Neuronal stem cell (in vitro differentiated cells): ENCODE measurements around the gene TMEM86A.

ENCODE experiments used
- DNase-seq: peaks from one replicate; pipeline ENCODE4 v3.0.0-alpha.2; 2013; ENCODE audit warnings: low spot score
- H2AFZ ChIP-seq: one replicate; pipeline ENCODE4 v1.6.1; 2013; ENCODE audit warnings: mild to moderate bottlenecking, low read length, inconsistent platforms
- H2AK5ac ChIP-seq: 2 replicates; pipeline ENCODE4 v1.6.1; 2013; ENCODE audit warnings: low read depth, mild to moderate bottlenecking, inconsistent platforms, low read length, moderate library complexity, mixed read lengths
- H2BK120ac ChIP-seq: 2 replicates; pipeline ENCODE4 v1.6.1; 2013; ENCODE audit warnings: low read depth, mild to moderate bottlenecking, inconsistent platforms, low read length, moderate library complexity, mixed read lengths
- H2BK12ac ChIP-seq: one replicate; pipeline ENCODE4 v1.6.1; 2013; ENCODE audit warnings: low read length, inconsistent platforms
- H2BK15ac ChIP-seq: 2 replicates; pipeline ENCODE4 v1.6.1; 2013; ENCODE audit warnings: mild to moderate bottlenecking, low read length, inconsistent platforms, mixed read lengths
- H2BK5ac ChIP-seq: one replicate; pipeline ENCODE4 v1.6.1; 2013; ENCODE audit warnings: inconsistent platforms, mild to moderate bottlenecking, low read length, moderate library complexity
- H3K14ac ChIP-seq: one replicate; pipeline ENCODE4 v1.6.1; 2013; ENCODE audit warnings: low read length, inconsistent platforms
- H3K18ac ChIP-seq: 2 replicates; pipeline ENCODE4 v1.6.1; 2013; ENCODE audit warnings: low read length, inconsistent platforms
- H3K23ac ChIP-seq: 2 replicates; pipeline ENCODE4 v1.6.1; 2013; ENCODE audit warnings: low read depth, mild to moderate bottlenecking, mixed read lengths, low read length, inconsistent platforms; ENCODE audit not compliant: poor library complexity
- H3K27ac ChIP-seq: replicated peaks from 3 replicates; pipeline ENCODE4 v1.5.1; 2013; ENCODE audit warnings: low read length, inconsistent platforms
- H3K27me3 ChIP-seq, 3 experiments: 2 replicates each; pipeline ENCODE4 v1.6.1; 2013; ENCODE audit warnings: low read length in 3 of 3, mild to moderate bottlenecking in 2 of 3, inconsistent platforms in 1 of 3, low read depth in 1 of 3, mixed read lengths in 1 of 3, moderate library complexity in 1 of 3; ENCODE audit not compliant: control insufficient read depth in 3 of 3, insufficient read depth in 3 of 3
- H3K36me3 ChIP-seq, 2 donors: replicated peaks in 1 of 2; 2 replicates each; pipeline ENCODE4 v1.6.1; 2013; ENCODE audit warnings: low read length in 2 of 2; ENCODE audit not compliant: control insufficient read depth in 2 of 2, insufficient read depth in 2 of 2
- H3K4ac ChIP-seq: 2 replicates; pipeline ENCODE4 v1.6.1; 2013; ENCODE audit warnings: inconsistent platforms, mild to moderate bottlenecking, low read length, moderate library complexity
- H3K4me1 ChIP-seq, 2 donors: 1 replicate in 1 of 2; 2 replicates in 1 of 2; pipeline ENCODE4 v1.6.1; 2013; ENCODE audit warnings: low read length in 2 of 2, low read depth in 1 of 2; ENCODE audit not compliant: control insufficient read depth in 2 of 2, insufficient read depth in 1 of 2
- H3K4me2 ChIP-seq: one replicate; pipeline ENCODE4 v1.6.1; 2013; ENCODE audit warnings: mild to moderate bottlenecking, low read length, inconsistent platforms; ENCODE audit not compliant: insufficient read depth, poor library complexity, severe bottlenecking
- H3K4me3 ChIP-seq, 2 donors: 2 replicates each; pipeline ENCODE4 v1.5.1; 2013; ENCODE audit warnings: low read length in 2 of 2, mild to moderate bottlenecking in 2 of 2, inconsistent platforms in 1 of 2, moderate library complexity in 1 of 2
- H3K79me1 ChIP-seq: one replicate; pipeline ENCODE4 v1.6.1; 2013; ENCODE audit warnings: low read depth, mild to moderate bottlenecking, inconsistent platforms, low read length, moderate library complexity
- H3K9ac ChIP-seq: one replicate; pipeline ENCODE4 v1.6.1; 2013; ENCODE audit warnings: mild to moderate bottlenecking, low read depth, low read length, inconsistent platforms; ENCODE audit not compliant: poor library complexity
- H3K9me3 ChIP-seq, 2 donors: replicated peaks in 1 of 2; 2 replicates each; pipeline versions ENCODE3 to v1.6.1; 2013; ENCODE audit warnings: low read length in 2 of 2, mild to moderate bottlenecking in 2 of 2, inconsistent platforms in 1 of 2, low read depth in 1 of 2, mixed read lengths in 1 of 2, moderate library complexity in 1 of 2; ENCODE audit not compliant: control insufficient read depth in 2 of 2, insufficient read depth in 1 of 2
- H4K8ac ChIP-seq: one replicate; pipeline ENCODE4 v1.6.1; 2013; ENCODE audit warnings: low read depth, mild to moderate bottlenecking, inconsistent platforms, low read length, moderate library complexity
- H4K91ac ChIP-seq: one replicate; pipeline ENCODE4 v1.6.1; 2013; ENCODE audit warnings: low read length, low read depth, mild to moderate bottlenecking, inconsistent platforms; ENCODE audit not compliant: poor library complexity
- WGBS, 2 donors: extraction: QIAGEN DNeasy Blood & Tissue Kit; methylation state at CpG; one replicate each; pipeline ENCODE4 v1.1.7; 2013; ENCODE audit warnings: missing lambda C conversion rate in 2 of 2, mixed read lengths in 1 of 2; ENCODE audit not compliant: insufficient read length in 2 of 2, insufficient replicate concordance in 1 of 2; ENCODE audit errors: extremely low coverage in 2 of 2; 5-methylcytosine and 5-hydroxymethylcytosine counted together

Gene TMEM86A

DNA sequence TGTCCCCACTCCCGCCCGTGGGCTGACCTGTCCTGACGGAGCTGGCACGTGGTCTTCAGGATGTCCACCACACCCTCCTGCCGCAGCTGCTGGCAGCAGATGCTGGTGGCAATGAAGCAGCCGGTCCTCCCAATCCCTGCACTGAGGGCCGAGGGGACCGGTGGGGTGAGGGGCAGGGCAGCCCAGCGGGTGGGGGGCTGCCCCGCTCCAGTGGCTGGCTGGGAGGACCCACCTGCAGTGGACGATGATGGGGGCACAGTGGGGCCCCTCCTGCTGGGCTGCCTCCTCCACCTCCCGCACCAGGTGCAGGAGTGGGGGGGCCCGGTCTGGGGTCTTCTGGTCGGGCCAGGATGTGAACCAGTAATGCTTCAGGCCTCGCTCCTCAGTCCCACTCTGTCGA is 30.8 kb downstream of the TMEM86A start:
- H2BK15ac ChIP-seq: no peak overlapping the region
- H3K4ac ChIP-seq: peak overlapping the region; percentile 53
- no peak overlapping the region for H3K18ac ChIP-seq
- H4K8ac ChIP-seq: no peak overlapping the region
- H3K23ac ChIP-seq: no peak overlapping the region
- no peak for DNase-seq
- no peaks in the 10 kb centered on the region for H3K9me3 ChIP-seq
- no peak overlapping the region for H4K91ac ChIP-seq
- no peak overlapping the region for H3K14ac ChIP-seq
- H3K79me1 ChIP-seq: no peaks in the 10 kb centered on the region
- no CpG with 5 or more reads among the region's 16 CpGs for WGBS, 2 donors
- peaks cover 0 to 8% of the 10 kb centered on the region in 2 donors for H3K4me1 ChIP-seq
- H2AK5ac ChIP-seq: no peak overlapping the region
- no peak overlapping the region for H2BK120ac ChIP-seq
- H3K27ac ChIP-seq: no peak overlapping the region
- H3K27me3 ChIP-seq: peaks cover 0 to 10% (median 0%) of the 10 kb centered on the region in 3 experiments
- no peak overlapping the region for H2AFZ ChIP-seq
- H2BK5ac ChIP-seq: no peak overlapping the region
- no peak overlapping the region for H3K4me3 ChIP-seq
- peaks cover 0 to 2% of the 10 kb centered on the region in 2 donors for H3K36me3 ChIP-seq
- H2BK12ac ChIP-seq: no peak overlapping the region
- peak overlapping the region; percentile 9 for H3K9ac ChIP-seq
- no peak overlapping the region for H3K4me2 ChIP-seq

DNA sequence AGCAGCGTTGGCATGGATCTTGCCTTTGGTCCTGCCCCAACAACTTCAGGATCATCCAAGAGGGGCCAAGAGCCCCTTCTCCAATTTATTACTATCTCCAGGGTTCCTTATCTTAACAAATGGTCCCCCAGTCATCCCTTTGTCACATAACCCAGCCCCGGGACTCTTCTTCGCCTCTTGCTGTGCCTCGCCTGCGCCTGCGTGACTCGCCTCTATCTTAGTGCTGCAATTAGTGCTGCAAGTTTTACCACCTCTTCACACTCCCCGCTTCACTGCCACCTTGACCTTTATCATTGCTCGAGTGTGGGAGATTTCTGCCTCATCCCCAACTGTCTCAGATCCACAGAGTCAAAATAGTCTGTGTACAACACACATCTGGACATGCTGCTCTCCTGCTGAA is 31.4 kb downstream of the TMEM86A start:
- WGBS, 2 donors: no CpG with 5 or more reads among the region's 9 CpGs
- H4K91ac ChIP-seq: no peak overlapping the region
- no peak overlapping the region for H2BK120ac ChIP-seq
- H2AK5ac ChIP-seq: no peak overlapping the region
- no peak overlapping the region for H2BK12ac ChIP-seq
- no peak overlapping the region for H2BK5ac ChIP-seq
- H3K4ac ChIP-seq: no peak overlapping the region
- H3K18ac ChIP-seq: peak overlapping the region; percentile 18
- no peak overlapping the region for H2BK15ac ChIP-seq
- no peak overlapping the region for H3K4me3 ChIP-seq
- no peaks in the 10 kb centered on the region for H3K9me3 ChIP-seq
- peaks cover 0 to 2% of the 10 kb centered on the region in 2 donors for H3K36me3 ChIP-seq
- H4K8ac ChIP-seq: no peak overlapping the region
- H3K27me3 ChIP-seq: peaks cover 0 to 5% (median 0%) of the 10 kb centered on the region in 3 experiments
- H2AFZ ChIP-seq: no peak overlapping the region
- no peak overlapping the region for H3K27ac ChIP-seq
- no peak for DNase-seq
- no peak overlapping the region for H3K23ac ChIP-seq
- no peak overlapping the region for H3K4me2 ChIP-seq
- H3K14ac ChIP-seq: no peak overlapping the region
- H3K9ac ChIP-seq: no peak overlapping the region
- no peaks in the 10 kb centered on the region for H3K79me1 ChIP-seq
- H3K4me1 ChIP-seq: peaks cover 0 to 8% of the 10 kb centered on the region in 2 donors

DNA sequence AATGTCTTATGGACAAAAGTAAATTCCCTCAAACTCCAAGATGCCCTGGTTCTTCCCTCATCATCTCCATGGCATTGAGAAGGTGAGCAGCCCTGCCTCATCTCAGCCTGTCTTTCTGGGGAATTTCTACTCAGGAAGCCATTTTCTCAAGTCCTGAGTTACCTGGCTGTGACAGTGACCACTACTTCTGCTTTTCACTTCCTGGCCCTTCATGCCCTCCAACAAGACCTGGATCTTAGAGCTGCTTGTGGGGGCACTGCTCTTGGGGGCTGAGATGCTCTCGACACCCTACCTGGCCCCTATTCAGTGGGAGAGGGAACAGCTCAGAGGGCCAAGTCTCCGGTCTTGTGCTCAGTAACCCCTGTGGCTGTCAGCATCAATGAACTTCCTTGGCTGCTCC is 32.9 kb downstream of the TMEM86A start:
- peak overlapping the region; percentile 67 for H2AFZ ChIP-seq
- no peak overlapping the region for H4K8ac ChIP-seq
- no peak overlapping the region for H3K23ac ChIP-seq
- H3K9me3 ChIP-seq: no peaks in the 10 kb centered on the region
- no peak overlapping the region for H3K27ac ChIP-seq
- H2BK15ac ChIP-seq: no peak overlapping the region
- DNase-seq: no peak
- H3K14ac ChIP-seq: no peak overlapping the region
- no peak overlapping the region for H2BK5ac ChIP-seq
- H3K4me3 ChIP-seq: no peak overlapping the region
- peaks cover 0 to 2% of the 10 kb centered on the region in 2 donors for H3K36me3 ChIP-seq
- H3K79me1 ChIP-seq: no peaks in the 10 kb centered on the region
- peaks cover 0 to 5% (median 0%) of the 10 kb centered on the region in 3 experiments for H3K27me3 ChIP-seq
- no CpG with 5 or more reads among the region's 2 CpGs for WGBS, 2 donors
- H3K9ac ChIP-seq: no peak overlapping the region
- no peak overlapping the region for H2BK120ac ChIP-seq
- H3K4ac ChIP-seq: no peak overlapping the region
- H2AK5ac ChIP-seq: no peak overlapping the region
- no peak overlapping the region for H3K18ac ChIP-seq
- no peak overlapping the region for H4K91ac ChIP-seq
- H3K4me1 ChIP-seq: peaks cover 0 to 2% of the 10 kb centered on the region in 2 donors
- no peak overlapping the region for H3K4me2 ChIP-seq
- no peak overlapping the region for H2BK12ac ChIP-seq

DNA sequence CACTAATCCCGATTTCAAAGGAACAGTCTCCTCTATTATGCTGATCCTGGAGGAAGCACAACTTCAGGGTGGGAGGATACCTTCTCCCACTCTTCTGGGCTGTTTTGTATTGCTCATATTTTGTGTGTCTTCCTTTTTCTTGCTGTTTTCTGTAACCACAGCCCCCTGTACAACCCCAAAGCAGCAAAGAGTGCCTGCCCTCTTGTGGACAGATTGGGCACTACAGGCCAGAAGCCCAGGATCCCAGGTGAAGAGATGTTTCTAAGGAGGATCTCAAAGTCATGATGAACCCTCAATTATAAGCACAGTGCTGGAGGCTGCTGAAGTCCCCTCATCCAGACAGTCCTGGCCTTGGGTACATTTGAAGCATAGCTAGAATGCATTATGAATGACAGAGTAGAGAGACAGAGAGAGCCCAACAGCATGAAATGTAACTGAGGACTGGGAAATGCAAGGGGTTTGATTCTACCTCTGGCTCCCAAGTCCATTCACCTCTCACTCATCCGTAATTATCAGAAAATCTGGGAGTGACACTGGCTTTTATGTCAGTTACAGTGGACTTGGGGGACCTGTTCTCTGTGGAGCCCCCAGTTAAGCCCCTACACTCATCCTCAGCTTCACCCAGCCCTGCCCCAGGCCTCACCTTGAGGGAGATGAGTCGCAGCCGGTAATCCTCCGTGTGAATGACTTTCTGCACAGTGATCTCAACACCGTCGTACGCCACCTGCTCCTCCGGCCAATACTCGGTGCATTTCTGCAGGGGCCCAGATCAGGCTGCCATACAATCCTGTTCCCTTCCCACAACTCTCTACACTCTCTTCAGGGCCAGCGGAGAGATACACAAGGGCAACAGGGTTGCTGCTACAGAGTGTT is 33.6 kb downstream of the TMEM86A start:
- Histone ChIP-seq H3K27ac (no peak overlapping the region), H2BK5ac (no peak overlapping the region)
- WGBS, 2 donors: no CpG with 5 or more reads among the region's 11 CpGs

More for the DNA sequence above, 33.6 kb downstream of the TMEM86A start:
- Histone ChIP-seq H3K27me3 (peaks cover 0 to 5% (median 0%) of the 10 kb centered on the region in 3 experiments), H3K36me3 (peaks cover 0 to 2% of the 10 kb centered on the region in 2 donors), H3K4me1 (no peaks in the 10 kb centered on the region), H3K14ac (no peak overlapping the region), H3K79me1 (no peaks in the 10 kb centered on the region), H4K8ac (no peak overlapping the region), H2AFZ (peak overlapping the region; percentile 67), H2AK5ac (no peak overlapping the region), H3K4ac (no peak overlapping the region), H4K91ac (no peak overlapping the region), H3K4me3 (no peak overlapping the region), H3K23ac (no peak overlapping the region), H3K9ac (no peak overlapping the region), H2BK120ac (no peak overlapping the region), H3K9me3 (no peaks in the 10 kb centered on the region), H2BK12ac (no peak overlapping the region), H3K4me2 (no peak overlapping the region), H2BK15ac (no peak overlapping the region), H3K18ac (no peak overlapping the region)
- peak; percentile 63 for DNase-seq
